Activated naive CD8-positive, alpha-beta T cell treated with anti-CD3 and anti-CD28 coated beads, Interleukin-2, amount 50 U/mL, for 16 hours (primary cell): ENCODE results near the gene CADM1.

ENCODE experiments used
- DNase-seq: peaks from one replicate; pipeline ENCODE4 v3.0.0-alpha.2; 2020; ENCODE audit warnings: low read depth, low spot score

The CADM1 gene

GRCh38 chr11:115407496-115407895, 96.7 kb downstream of the CADM1 start:
- no peak for DNase-seq

- no peak for DNase-seq
These were observed 97.8 kb downstream of the CADM1 start for GRCh38 chr11:115406404-115406803.

GRCh38 chr11:115398333-115399080, 105.7 kb downstream of the CADM1 start:
- DNase-seq: no peak

GRCh38 chr11:115396533-115396932, 107.7 kb downstream of the CADM1 start:
- DNase-seq: no peak

GRCh38 chr11:115393950-115394349, 110.3 kb downstream of the CADM1 start:
- DNase-seq: no peak

GRCh38 chr11:115391598-115391997, 112.6 kb downstream of the CADM1 start:
- no peak for DNase-seq

GRCh38 chr11:115391160-115391559, 113.1 kb downstream of the CADM1 start:
- no peak for DNase-seq

GRCh38 chr11:115390441-115390840, 113.8 kb downstream of the CADM1 start:
- DNase-seq: no peak

- DNase-seq: no peak
These were observed 114.4 kb downstream of the CADM1 start for GRCh38 chr11:115389790-115390189.

GRCh38 chr11:115385226-115385625, 119.0 kb downstream of the CADM1 start:
- DNase-seq: no peak

GRCh38 chr11:115384236-115384635, 120.0 kb downstream of the CADM1 start:
- no peak for DNase-seq

GRCh38 chr11:115383431-115383830, 120.8 kb downstream of the CADM1 start:
- DNase-seq: no peak

GRCh38 chr11:115379528-115379927, 124.7 kb downstream of the CADM1 start:
- no peak for DNase-seq

- DNase-seq: no peak
These were observed 125.7 kb downstream of the CADM1 start for GRCh38 chr11:115378557-115378956.

GRCh38 chr11:115377882-115378296, 126.3 kb downstream of the CADM1 start:
- no peak for DNase-seq

- DNase-seq: no peak
These were observed 135.6 kb downstream of the CADM1 start for GRCh38 chr11:115368616-115369015.

- no peak for DNase-seq
These were observed 137.4 kb downstream of the CADM1 start for GRCh38 chr11:115366826-115367225.

- no peak for DNase-seq
These were observed 138.3 kb downstream of the CADM1 start for GRCh38 chr11:115365907-115366306.

- no peak for DNase-seq
These were observed 139.3 kb downstream of the CADM1 start for GRCh38 chr11:115364896-115365295.

- no peak for DNase-seq
These were observed 140.3 kb downstream of the CADM1 start for GRCh38 chr11:115363921-115364320.

- no peak for DNase-seq
These were observed 140.8 kb downstream of the CADM1 start for GRCh38 chr11:115363426-115363825.

- no peak for DNase-seq
These were observed 141.2 kb downstream of the CADM1 start for GRCh38 chr11:115362997-115363396.

GRCh38 chr11:115361025-115361424, 143.2 kb downstream of the CADM1 start:
- no peak for DNase-seq
